Activated B cell treated with CpG ODN at 0.5 μM for 24 hours (primary cell): ENCODE measurements around the gene WASF2. TPM values are rescaled to one million over a fixed set of nuclear protein-coding genes. Genes with fewer than 3 reads are reported as not detected.

Experiments
- ATAC-seq: fragments of 200-7000 bp; cut with Tn5 transposase; one replicate; pipeline ENCODE4 v1.10.0; 2021; ENCODE audit warnings: low read depth, mild to moderate bottlenecking, moderate library complexity
- CTCF ChIA-PET: fragments of 350-600 bp; sonication (Branson Sonifier 250); formaldehyde crosslinking; loops from one replicate; lab custom pipeline; 2021; ENCODE audit warnings: antibody characterized with exemption; lab: Charles Lee
- POLR2A ChIA-PET: fragments of 350-600 bp; sonication (Branson Sonifier 250); formaldehyde crosslinking; loops from one replicate; lab custom pipeline; 2021; ENCODE audit warnings: antibody characterized with exemption; lab: Charles Lee
- DNase-seq: peaks from one replicate; pipeline ENCODE4 v3.0.0; 2022
- H3K27ac Mint-ChIP-seq: one replicate; pipeline ENCODE4 v1.8.0; 2020; ENCODE audit warnings: mixed read lengths
- H3K27me3 Mint-ChIP-seq: one replicate; pipeline ENCODE4 v1.8.0; 2021; ENCODE audit warnings: mixed read lengths
- H3K36me3 Mint-ChIP-seq: one replicate; pipeline ENCODE4 v1.8.0; 2021; ENCODE audit warnings: low read depth, mixed read lengths
- H3K4me1 Mint-ChIP-seq: one replicate; pipeline ENCODE4 v1.8.0; 2021; ENCODE audit warnings: mixed read lengths
- H3K4me3 Mint-ChIP-seq: one replicate; pipeline ENCODE4 v1.8.0; 2020; ENCODE audit warnings: mild to moderate bottlenecking, mixed read lengths
- H3K9me3 Mint-ChIP-seq: one replicate; pipeline ENCODE4 v1.8.0; 2020; ENCODE audit warnings: mixed read lengths
- intact Hi-C: fragments of 100-400 bp; cut with micrococcal nuclease; formaldehyde crosslinking; loops from one replicate; pipeline ENCODE4 v1.15.1; 2024
- total RNA-seq: library from RNA; stranded (reverse); gene quantifications from 2 replicates; pipeline ENCODE4 v1.2.3, GENCODE V29; 2022
- TF ChIP-seq, protein P1 (sequence below): fragments of 200-600 bp; IDR thresholded peaks from one replicate; pipeline ENCODE4 v1.8.0; 2022; ENCODE audit warnings: antibody characterized with exemption, mild to moderate bottlenecking

Gene WASF2
- total RNA-seq, 1 donor from 2014 or later, result 137 TPM

- Mint-ChIP-seq H3K27ac (peak overlapping the region; percentile 30), H3K9me3 (no peaks in the 10 kb centered on the region), H3K36me3 (peaks cover 4% of the 10 kb centered on the region), H3K4me3 (peak overlapping the region; percentile 38), H3K4me1 (peaks cover 46% of the 10 kb centered on the region), H3K27me3 (no peaks in the 10 kb centered on the region)
- TF ChIP-seq, protein P1, sequence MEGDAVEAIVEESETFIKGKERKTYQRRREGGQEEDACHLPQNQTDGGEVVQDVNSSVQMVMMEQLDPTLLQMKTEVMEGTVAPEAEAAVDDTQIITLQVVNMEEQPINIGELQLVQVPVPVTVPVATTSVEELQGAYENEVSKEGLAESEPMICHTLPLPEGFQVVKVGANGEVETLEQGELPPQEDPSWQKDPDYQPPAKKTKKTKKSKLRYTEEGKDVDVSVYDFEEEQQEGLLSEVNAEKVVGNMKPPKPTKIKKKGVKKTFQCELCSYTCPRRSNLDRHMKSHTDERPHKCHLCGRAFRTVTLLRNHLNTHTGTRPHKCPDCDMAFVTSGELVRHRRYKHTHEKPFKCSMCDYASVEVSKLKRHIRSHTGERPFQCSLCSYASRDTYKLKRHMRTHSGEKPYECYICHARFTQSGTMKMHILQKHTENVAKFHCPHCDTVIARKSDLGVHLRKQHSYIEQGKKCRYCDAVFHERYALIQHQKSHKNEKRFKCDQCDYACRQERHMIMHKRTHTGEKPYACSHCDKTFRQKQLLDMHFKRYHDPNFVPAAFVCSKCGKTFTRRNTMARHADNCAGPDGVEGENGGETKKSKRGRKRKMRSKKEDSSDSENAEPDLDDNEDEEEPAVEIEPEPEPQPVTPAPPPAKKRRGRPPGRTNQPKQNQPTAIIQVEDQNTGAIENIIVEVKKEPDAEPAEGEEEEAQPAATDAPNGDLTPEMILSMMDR, result no peak
- ATAC-seq (no peak), DNase-seq (no peak)
- ChIA-PET CTCF (interaction anchor here (1.1 to 3.9 kb wide), 6 partner anchors 7 to 247 kb away, joined by 5 to 43 read pairs (median 16); partner anchors contain the start of genes AHDC1, CD164L2 and MAP3K6), POLR2A (interaction anchor here (9.1 kb wide), 1 partner anchor 16 kb away, joined by 75 read pairs; the partner anchor contains the start of gene SYTL1)
- intact Hi-C loops, result no loop called here
Measured at GRCh38 chr1:27358928-27359313, 131.0 kb downstream of the WASF2 start.

GRCh38 chr1:27358038-27358927, 131.7 kb downstream of the WASF2 start:
- TF ChIP-seq, protein P1, result no peak
- Mint-ChIP-seq H3K4me3 (no peak overlapping the region), H3K9me3 (no peaks in the 10 kb centered on the region), H3K27me3 (no peaks in the 10 kb centered on the region), H3K27ac (peak overlapping the region; percentile 56), H3K36me3 (peaks cover 6% of the 10 kb centered on the region), H3K4me1 (peaks cover 46% of the 10 kb centered on the region)
- intact Hi-C loops, result no loop called here
- DNase-seq (no peak), ATAC-seq (no peak)
- ChIA-PET CTCF (interaction anchor here (0.9 to 3.9 kb wide), 15 partner anchors 8 to 457 kb away, joined by 3 to 43 read pairs (median 6); partner anchors contain the start of genes AHDC1, CD164L2, GPATCH3 and GPR3), POLR2A (interaction anchor here (1.0 to 9.1 kb wide), 4 partner anchors 7 to 28 kb away, joined by 3 to 75 read pairs (median 15); partner anchors contain the start of genes MAP3K6 and SYTL1)

- ChIA-PET POLR2A (interaction anchor here (0.6 to 9.1 kb wide), 8 partner anchors 8 to 512 kb away, joined by 3 to 75 read pairs (median 8); partner anchors contain the start of genes MAP3K6, SYTL1 and TMEM222), CTCF (interaction anchor here (0.9 to 3.9 kb wide), 24 partner anchors 8 to 457 kb away, joined by 3 to 43 read pairs (median 6); partner anchors contain the start of genes AHDC1, CD164L2, GPATCH3 and GPR3)
- H3K27ac Mint-ChIP-seq, result peak overlapping the region; percentile 56
- H3K9me3 Mint-ChIP-seq, result no peaks in the 10 kb centered on the region
- no peaks in the 10 kb centered on the region for H3K27me3 Mint-ChIP-seq
- peak; percentile 80 for DNase-seq
- peaks cover 6% of the 10 kb centered on the region for H3K36me3 Mint-ChIP-seq
- intact Hi-C loops, result loop anchor here (1.0 to 2.0 kb wide), 9 partner anchors 8 to 249 kb away; partner anchors contain the start of genes GPR3 and TMEM222
- TF ChIP-seq, protein P1, result peak; percentile 69
- H3K4me3 Mint-ChIP-seq, result peak overlapping the region; percentile 76
- peaks cover 46% of the 10 kb centered on the region for H3K4me1 Mint-ChIP-seq
- peak; percentile 66 for ATAC-seq
Measured at GRCh38 chr1:27357281-27358037, 132.5 kb downstream of the WASF2 start.

- Mint-ChIP-seq H3K27ac (peak overlapping the region; percentile 56), H3K9me3 (no peaks in the 10 kb centered on the region), H3K36me3 (peaks cover 7% of the 10 kb centered on the region), H3K27me3 (no peaks in the 10 kb centered on the region), H3K4me3 (peak overlapping the region; percentile 76), H3K4me1 (peaks cover 46% of the 10 kb centered on the region)
- DNase-seq (no peak), ATAC-seq (peak; percentile 55)
- ChIA-PET CTCF (interaction anchor here (1.0 to 3.9 kb wide), 24 partner anchors 8 to 456 kb away, joined by 3 to 43 read pairs (median 6); partner anchors contain the start of genes AHDC1, CD164L2, GPATCH3 and GPR3), POLR2A (interaction anchor here (0.6 to 9.1 kb wide), 9 partner anchors 8 to 513 kb away, joined by 3 to 75 read pairs (median 7); partner anchors contain the start of genes MAP3K6, SYTL1 and TMEM222)
- intact Hi-C loops, result loop anchor here (1.0 to 2.0 kb wide), 9 partner anchors 9 to 250 kb away; partner anchors contain the start of genes GPR3 and TMEM222
- TF ChIP-seq, protein P1, result no peak
Measured at GRCh38 chr1:27356619-27357280, 133.2 kb downstream of the WASF2 start.
